Measurements from ENCODE around the gene PGGHG.

DNA sequence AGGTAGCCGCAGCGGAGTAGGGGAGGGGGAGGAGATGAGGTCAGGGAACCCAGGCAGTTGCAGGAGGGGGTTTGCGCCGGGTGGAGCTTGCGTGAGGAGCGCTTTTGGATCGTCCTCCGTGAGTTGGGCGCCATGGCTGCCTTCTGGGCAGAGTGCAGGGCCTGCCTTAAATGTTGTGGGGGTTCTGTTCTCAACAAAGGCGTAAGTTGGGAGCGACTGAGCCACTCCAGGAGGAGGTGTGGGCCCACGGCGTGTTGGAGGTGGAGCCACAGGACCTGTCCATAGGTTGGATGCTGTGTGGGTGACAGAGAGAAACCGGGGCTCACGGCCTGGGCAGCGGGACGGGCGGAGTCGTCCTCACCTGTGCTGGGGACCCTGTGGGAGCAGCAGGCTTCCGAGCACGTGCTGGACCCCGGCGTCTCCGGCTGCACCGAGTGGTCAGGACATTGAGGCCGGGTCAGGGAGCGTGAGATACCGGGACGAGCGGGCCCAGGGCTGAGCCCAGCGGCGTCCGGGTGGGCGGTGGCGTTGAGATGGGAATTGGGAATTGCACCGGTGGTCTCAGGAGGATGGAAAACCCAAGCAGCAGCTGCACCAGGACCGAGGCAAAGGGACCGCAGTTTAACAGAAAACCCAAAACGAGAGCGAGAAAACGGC is 977 bp upstream of the PGGHG start:
- TF ChIP-seq, protein P1, sequence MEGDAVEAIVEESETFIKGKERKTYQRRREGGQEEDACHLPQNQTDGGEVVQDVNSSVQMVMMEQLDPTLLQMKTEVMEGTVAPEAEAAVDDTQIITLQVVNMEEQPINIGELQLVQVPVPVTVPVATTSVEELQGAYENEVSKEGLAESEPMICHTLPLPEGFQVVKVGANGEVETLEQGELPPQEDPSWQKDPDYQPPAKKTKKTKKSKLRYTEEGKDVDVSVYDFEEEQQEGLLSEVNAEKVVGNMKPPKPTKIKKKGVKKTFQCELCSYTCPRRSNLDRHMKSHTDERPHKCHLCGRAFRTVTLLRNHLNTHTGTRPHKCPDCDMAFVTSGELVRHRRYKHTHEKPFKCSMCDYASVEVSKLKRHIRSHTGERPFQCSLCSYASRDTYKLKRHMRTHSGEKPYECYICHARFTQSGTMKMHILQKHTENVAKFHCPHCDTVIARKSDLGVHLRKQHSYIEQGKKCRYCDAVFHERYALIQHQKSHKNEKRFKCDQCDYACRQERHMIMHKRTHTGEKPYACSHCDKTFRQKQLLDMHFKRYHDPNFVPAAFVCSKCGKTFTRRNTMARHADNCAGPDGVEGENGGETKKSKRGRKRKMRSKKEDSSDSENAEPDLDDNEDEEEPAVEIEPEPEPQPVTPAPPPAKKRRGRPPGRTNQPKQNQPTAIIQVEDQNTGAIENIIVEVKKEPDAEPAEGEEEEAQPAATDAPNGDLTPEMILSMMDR (IDR thresholded peaks at IDR 0.05; ENCODE audit: low read length), result no peak
- no peak for TF ChIP-seq EZH2 (IDR thresholded peaks at IDR 0.05; ENCODE audit: borderline replicate concordance, low read length)
